ENCODE data around the gene DCAF15. TPM values are rescaled to one million over a fixed set of nuclear protein-coding genes. Genes with fewer than 3 reads are reported as not detected.

DCAF15 gene
- polyA plus RNA-seq, 3 donors: 2.8 to 116 (median 3.4) TPM

DNA sequence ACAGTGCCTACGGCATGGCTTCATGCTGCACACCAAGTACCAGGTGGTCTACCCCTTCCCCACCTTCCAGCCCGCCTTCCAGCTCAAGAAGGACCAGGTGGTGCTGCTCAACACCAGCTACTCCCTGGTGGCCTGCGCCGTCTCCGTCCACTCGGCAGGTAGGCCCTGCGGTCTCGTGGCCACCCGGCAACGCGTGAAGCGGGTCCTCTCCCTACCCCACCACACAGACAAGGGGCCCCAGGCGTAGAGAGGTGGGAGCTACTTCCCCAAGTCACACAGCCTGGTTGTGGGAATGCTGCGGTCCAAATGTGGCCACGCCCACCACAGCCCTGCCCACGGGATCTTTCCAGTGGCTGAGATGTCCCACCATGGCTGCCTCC is 4.0 kb downstream of the DCAF15 start:
- WGBS (ENCODE audit: insufficient coverage): 98% methylated on average over 12 of the region's 16 CpGs
- peaks cover 44 to 70% of the 10 kb centered on the region in 2 donors for H3K36me3 Mint-ChIP-seq
- no peak overlapping the region for H3K4me2 ChIP-seq (replicated peaks; ENCODE audit: extremely low read depth, low read length, poor library complexity, severe bottlenecking)

DNA sequence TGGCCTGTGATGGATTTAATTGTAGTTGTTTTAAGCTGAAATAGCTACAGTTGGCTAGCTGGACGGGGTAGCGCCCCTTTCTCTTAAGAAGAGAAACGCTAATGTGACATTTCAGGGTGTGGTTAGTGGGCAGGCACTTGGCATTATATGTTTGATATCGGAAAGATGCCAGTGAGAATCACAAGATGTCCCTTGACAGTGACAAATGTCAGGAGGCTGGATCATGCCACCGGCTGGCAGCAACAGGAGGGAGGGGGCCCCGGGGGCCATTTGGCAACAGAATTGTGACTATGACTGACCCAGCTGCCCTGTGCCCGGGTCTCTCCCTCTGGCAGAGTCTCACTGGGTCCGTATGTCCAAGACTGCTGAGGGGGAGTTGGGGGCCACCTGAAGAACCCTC is 4.7 kb downstream of the DCAF15 start:
- Histone ChIP-seq H3K79me2 (ENCODE audit: insufficient read depth, low read length) (peaks cover 35% of the 10 kb centered on the region), H3K4me3 (replicated peaks in 1 of 3; ENCODE audit: low read depth in 2 of 3, low read length in 3 of 3) (no peak overlapping the region), H3K9ac (ENCODE audit: insufficient read depth, low read length, poor library complexity, severe bottlenecking) (no peak overlapping the region), H4K20me1 (ENCODE audit: insufficient read depth, low read length) (peaks cover 39% of the 10 kb centered on the region), H3K9me3 (replicated peaks in 1 of 2; ENCODE audit: control insufficient read depth in 1 of 2, insufficient read depth in 1 of 2, low read length in 2 of 2) (no peaks in the 10 kb centered on the region), H2AFZ (ENCODE audit: insufficient read depth, low read depth, low read length, poor library complexity, severe bottlenecking) (no peak overlapping the region), H3K27me3 (ENCODE audit: control insufficient read depth in 2 of 2, insufficient read depth in 2 of 2, low read length in 2 of 2) (no peaks in the 10 kb centered on the region), H3K36me3 (replicated peaks in 1 of 2; ENCODE audit: control insufficient read depth in 1 of 2, insufficient read depth in 2 of 2, low read length in 2 of 2) (peaks cover 71 to 81% of the 10 kb centered on the region in 2 donors), H3K4me1 (ENCODE audit: control insufficient read depth in 1 of 2, insufficient read depth in 2 of 2, low read length in 2 of 2) (peaks cover 12 to 15% of the 10 kb centered on the region in 2 donors), H3K4me2 (replicated peaks; ENCODE audit: extremely low read depth, low read length, poor library complexity, severe bottlenecking) (no peak overlapping the region), H3K27ac (ENCODE audit: low read depth in 1 of 2, low read length in 2 of 2) (no peak overlapping the region)
- TF ChIP-seq, protein P1, sequence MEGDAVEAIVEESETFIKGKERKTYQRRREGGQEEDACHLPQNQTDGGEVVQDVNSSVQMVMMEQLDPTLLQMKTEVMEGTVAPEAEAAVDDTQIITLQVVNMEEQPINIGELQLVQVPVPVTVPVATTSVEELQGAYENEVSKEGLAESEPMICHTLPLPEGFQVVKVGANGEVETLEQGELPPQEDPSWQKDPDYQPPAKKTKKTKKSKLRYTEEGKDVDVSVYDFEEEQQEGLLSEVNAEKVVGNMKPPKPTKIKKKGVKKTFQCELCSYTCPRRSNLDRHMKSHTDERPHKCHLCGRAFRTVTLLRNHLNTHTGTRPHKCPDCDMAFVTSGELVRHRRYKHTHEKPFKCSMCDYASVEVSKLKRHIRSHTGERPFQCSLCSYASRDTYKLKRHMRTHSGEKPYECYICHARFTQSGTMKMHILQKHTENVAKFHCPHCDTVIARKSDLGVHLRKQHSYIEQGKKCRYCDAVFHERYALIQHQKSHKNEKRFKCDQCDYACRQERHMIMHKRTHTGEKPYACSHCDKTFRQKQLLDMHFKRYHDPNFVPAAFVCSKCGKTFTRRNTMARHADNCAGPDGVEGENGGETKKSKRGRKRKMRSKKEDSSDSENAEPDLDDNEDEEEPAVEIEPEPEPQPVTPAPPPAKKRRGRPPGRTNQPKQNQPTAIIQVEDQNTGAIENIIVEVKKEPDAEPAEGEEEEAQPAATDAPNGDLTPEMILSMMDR (IDR thresholded peaks at IDR 0.05): no peak
- Mint-ChIP-seq H3K4me3 (no peak overlapping the region), H3K36me3 (peaks cover 48 to 74% of the 10 kb centered on the region in 2 donors), H3K9me3 (no peaks in the 10 kb centered on the region), H3K4me1 (peaks cover 11% of the 10 kb centered on the region), H3K27me3 (ENCODE audit: low read depth in 3 of 3) (no peaks in the 10 kb centered on the region), H3K27ac (peak overlapping the region in 2 of 7 donors; percentile 50 to 65)
- intact Hi-C loops (cut with micrococcal nuclease): no loop called here
- WGBS (ENCODE audit: insufficient coverage): 96% methylated on average over 8 of the region's 8 CpGs
- no peak for DNase-seq

More for the DNA sequence above, 4.0 kb downstream of the DCAF15 start:
- H3K27me3 Mint-ChIP-seq (ENCODE audit: low read depth in 3 of 3): no peaks in the 10 kb centered on the region
- Histone ChIP-seq H4K20me1 (ENCODE audit: insufficient read depth, low read length) (peaks cover 39% of the 10 kb centered on the region), H3K9ac (ENCODE audit: insufficient read depth, low read length, poor library complexity, severe bottlenecking) (no peak overlapping the region), H3K27me3 (ENCODE audit: control insufficient read depth in 2 of 2, insufficient read depth in 2 of 2, low read length in 2 of 2) (no peaks in the 10 kb centered on the region), H3K36me3 (replicated peaks in 1 of 2; ENCODE audit: control insufficient read depth in 1 of 2, insufficient read depth in 2 of 2, low read length in 2 of 2) (peaks cover 67 to 74% of the 10 kb centered on the region in 2 donors), H2AFZ (ENCODE audit: insufficient read depth, low read depth, low read length, poor library complexity, severe bottlenecking) (no peak overlapping the region), H3K9me3 (replicated peaks in 1 of 2; ENCODE audit: control insufficient read depth in 1 of 2, insufficient read depth in 1 of 2, low read length in 2 of 2) (no peaks in the 10 kb centered on the region), H3K27ac (ENCODE audit: low read depth in 1 of 2, low read length in 2 of 2) (no peak overlapping the region), H3K4me1 (ENCODE audit: control insufficient read depth in 1 of 2, insufficient read depth in 2 of 2, low read length in 2 of 2) (peaks cover 16 to 21% of the 10 kb centered on the region in 2 donors), H3K4me3 (replicated peaks in 1 of 3; ENCODE audit: low read depth in 2 of 3, low read length in 3 of 3) (no peak overlapping the region), H3K79me2 (ENCODE audit: insufficient read depth, low read length) (peaks cover 35% of the 10 kb centered on the region)
- peaks cover 17% of the 10 kb centered on the region for H3K4me1 Mint-ChIP-seq
- H3K27ac Mint-ChIP-seq: no peak overlapping the region
- no peak overlapping the region for H3K4me3 Mint-ChIP-seq
- no peak for DNase-seq
- TF ChIP-seq, protein P1 (IDR thresholded peaks at IDR 0.05): no peak
- H3K9me3 Mint-ChIP-seq: no peaks in the 10 kb centered on the region
- intact Hi-C loops (cut with micrococcal nuclease): no loop called here
